Stimulated activated CD8-positive, alpha-beta memory T cell treated with anti-CD3 and anti-CD28 coated beads, Interleukin-7, amount 100 ng/mL, for 1 hour (primary cell): ENCODE data around the gene YY1AP1.
"Not testable (repeated sequence)": the region's sequence is repeated elsewhere in the genome, so short reads cannot be mapped to it uniquely, and the experiment has no call there.

Experiments
- DNase-seq, 2 donors: peaks; one replicate each; pipeline ENCODE4 v3.0.0-alpha.2; 2020; ENCODE audit warnings: low read depth in 2 of 2

YY1AP1 gene

GRCh38 chr1:155688324-155689080 is at the start of gene YY1AP1:
YY1AP1 (minus strand) TSS chr1:155688774; CDS start chr1:155680436, 8,338 bp downstream.
- peak; percentile 80 to 82 for DNase-seq

- peak in 1 of 2 donors; percentile 5 for DNase-seq
These were observed 40.7 kb upstream of the YY1AP1 start for GRCh38 chr1:155729031-155729898.

GRCh38 chr1:155725142-155725541 is 36.6 kb upstream of the YY1AP1 start:
- no peak for DNase-seq

- no peak for DNase-seq
These were observed 31.1 kb upstream of the YY1AP1 start for GRCh38 chr1:155719703-155720102.

GRCh38 chr1:155718524-155719115 is 30.0 kb upstream of the YY1AP1 start:
- DNase-seq = not testable (repeated sequence)

- no peak for DNase-seq
These were observed 28.5 kb upstream of the YY1AP1 start for GRCh38 chr1:155717041-155717440.

GRCh38 chr1:155715777-155716176 is 27.2 kb upstream of the YY1AP1 start:
- DNase-seq = no peak

- DNase-seq = not testable (repeated sequence)
These were observed 26.5 kb upstream of the YY1AP1 start for GRCh38 chr1:155715056-155715455.

GRCh38 chr1:155713075-155713474 is 24.5 kb upstream of the YY1AP1 start:
- DNase-seq = no peak

- not testable (repeated sequence) for DNase-seq
These were observed 24.1 kb upstream of the YY1AP1 start for GRCh38 chr1:155712636-155713035.

- DNase-seq = not testable (repeated sequence)
These were observed 22.9 kb upstream of the YY1AP1 start for GRCh38 chr1:155711457-155711856.

GRCh38 chr1:155709391-155709790 is 20.8 kb upstream of the YY1AP1 start:
- DNase-seq = no peak

GRCh38 chr1:155706139-155706538 is 17.6 kb upstream of the YY1AP1 start:
- DNase-seq = no peak

- DNase-seq = not testable (repeated sequence)
These were observed 15.8 kb upstream of the YY1AP1 start for GRCh38 chr1:155704414-155704813.

GRCh38 chr1:155703216-155703615 is 14.6 kb upstream of the YY1AP1 start:
- DNase-seq = no peak

GRCh38 chr1:155701675-155702074 is 13.1 kb upstream of the YY1AP1 start:
- DNase-seq = not testable (repeated sequence)

GRCh38 chr1:155699062-155699461 is 10.5 kb upstream of the YY1AP1 start:
- not testable (repeated sequence) for DNase-seq

GRCh38 chr1:155698382-155699038 is 9.9 kb upstream of the YY1AP1 start:
- no peak for DNase-seq

- DNase-seq = not testable (repeated sequence)
These were observed 9.0 kb upstream of the YY1AP1 start for GRCh38 chr1:155697616-155698015.

- no peak for DNase-seq
These were observed 8.5 kb upstream of the YY1AP1 start for GRCh38 chr1:155697046-155697445.

GRCh38 chr1:155696524-155696923 is 8.0 kb upstream of the YY1AP1 start:
- no peak for DNase-seq

- no peak for DNase-seq
These were observed 7.0 kb upstream of the YY1AP1 start for GRCh38 chr1:155695608-155696007.
